ENCODE data around the gene KIDINS220. TPM values are rescaled to one million over a fixed set of nuclear protein-coding genes. Genes with fewer than 3 reads are reported as not detected.

Gene KIDINS220
- total and polyA plus RNA-seq, 2 of the 13 experiments (the other 11 are each of a cell fraction or from before 2014, with no cell fraction given) = 25.2 to 32.3 TPM

GRCh38 chr2:8684878-8685696 is 152.3 kb downstream of the KIDINS220 start (continued):
- TF ChIP-seq ZNF274 (CRISPR knock-in tag; IDR thresholded peaks at IDR 0.05) (peak; percentile 87; the same call in 1 of the 2 replicates), ZBTB39 (CRISPR knock-in tag; IDR thresholded peaks at IDR 0.05) (peak; percentile 52; the same call in 1 of the 2 replicates), ZNF280B (CRISPR knock-in tag; IDR thresholded peaks at IDR 0.05; ENCODE audit: borderline replicate concordance) (peak; percentile 88; the same call in 1 of the 2 replicates), GZF1 (CRISPR knock-in tag; IDR thresholded peaks at IDR 0.05) (no peak; the same call in 1 of the 2 replicates), ZNF883 (CRISPR knock-in tag; IDR thresholded peaks at IDR 0.05; ENCODE audit: not compliant biosample characterization) (peak; percentile 86), PHF21A (CRISPR knock-in tag; IDR thresholded peaks at IDR 0.05) (0 out of 2 replicates have a peak, but pooled peaks have one; percentile 19), ZNF605 (CRISPR knock-in tag; IDR thresholded peaks at IDR 0.05) (peak; percentile 47; the same call in 1 of the 2 replicates), KAT8 (CRISPR knock-in tag; IDR thresholded peaks at IDR 0.05) (no peak), ZNF567 (CRISPR knock-in tag; IDR thresholded peaks at IDR 0.05; ENCODE audit: borderline replicate concordance) (no peak), CENPT (CRISPR knock-in tag; IDR thresholded peaks at IDR 0.05; ENCODE audit: low read depth) (peak; percentile 74), HNRNPUL1 (IDR thresholded peaks at IDR 0.05; ENCODE audit: low read depth, low read length) (no peak), ZNF616 (CRISPR knock-in tag; IDR thresholded peaks at IDR 0.05; ENCODE audit: low read depth) (peak; percentile 85; the same call in 1 of the 2 replicates), GPBP1L1 (CRISPR knock-in tag; IDR thresholded peaks at IDR 0.05) (no peak), MZF1 (CRISPR knock-in tag; IDR thresholded peaks at IDR 0.05; ENCODE audit: borderline replicate concordance) (peak; percentile 88; the same call in 1 of the 2 replicates), TMF1 (CRISPR knock-in tag; IDR thresholded peaks at IDR 0.05; ENCODE audit: low read depth) (0 out of 2 replicates have a peak, but pooled peaks have one; percentile 88), ZIK1 (CRISPR knock-in tag; IDR thresholded peaks at IDR 0.05; ENCODE audit: borderline replicate concordance, low read depth) (0 out of 2 replicates have a peak, but pooled peaks have one; percentile 58), ZNF703 (CRISPR knock-in tag; IDR thresholded peaks at IDR 0.05; ENCODE audit: borderline replicate concordance) (0 out of 2 replicates have a peak, but pooled peaks have one; percentile 65), ZNF580 (CRISPR knock-in tag; IDR thresholded peaks at IDR 0.05; ENCODE audit: borderline replicate concordance, low read depth) (peak; percentile 49; the same call in 1 of the 2 replicates), HOMEZ (CRISPR knock-in tag; IDR thresholded peaks at IDR 0.05; ENCODE audit: low read depth) (no peak), LCORL (IDR thresholded peaks at IDR 0.05) (no peak), LCORL (CRISPR knock-in tag; IDR thresholded peaks at IDR 0.05) (peak; percentile 64; the same call in 1 of the 2 replicates)

Measured in HepG2 (cell line).